A673 (cell line): ENCODE results near the gene CWF19L2.

Source experiments
- EZH2 ChIP-seq: fragments of 200-600 bp; sonication (generic); IDR thresholded peaks from 2 replicates; pipeline ENCODE4 v1.6.1; 2017; ENCODE audit warnings: borderline replicate concordance, low read depth, mild to moderate bottlenecking, mixed read lengths, antibody characterized with exemption, low read length; ENCODE audit not compliant: poor library complexity, severe bottlenecking
- TF ChIP-seq, protein P1 (sequence below): fragments of 300-800, 200-600 bp; sonication (generic); conservative IDR thresholded peaks from 2 replicates; pipeline ENCODE4 v1.5.1; 2017; ENCODE audit warnings: low read depth, mild to moderate bottlenecking, antibody characterized with exemption, low read length, moderate library complexity, mixed read lengths

DNA sequence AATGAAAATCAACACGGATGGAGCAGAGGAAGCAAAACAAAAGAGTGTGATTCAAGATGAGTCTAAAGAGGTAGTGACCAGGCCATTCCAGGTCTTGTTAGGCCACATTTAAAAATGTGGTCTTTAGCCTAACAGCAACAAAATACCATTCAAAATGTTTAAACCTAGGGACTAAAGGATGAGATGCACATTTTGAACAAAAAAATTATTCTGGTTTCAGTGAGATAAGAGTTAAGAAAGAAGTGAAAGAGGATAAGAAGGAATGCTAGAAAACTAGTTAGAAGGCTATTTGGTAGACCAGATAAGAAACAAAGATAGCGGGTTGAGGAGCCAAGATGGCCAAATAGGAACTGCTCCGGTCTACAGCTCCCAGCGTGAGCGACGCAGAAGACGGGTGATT, 85.2 kb downstream of the CWF19L2 start:
- TF ChIP-seq, protein P1, sequence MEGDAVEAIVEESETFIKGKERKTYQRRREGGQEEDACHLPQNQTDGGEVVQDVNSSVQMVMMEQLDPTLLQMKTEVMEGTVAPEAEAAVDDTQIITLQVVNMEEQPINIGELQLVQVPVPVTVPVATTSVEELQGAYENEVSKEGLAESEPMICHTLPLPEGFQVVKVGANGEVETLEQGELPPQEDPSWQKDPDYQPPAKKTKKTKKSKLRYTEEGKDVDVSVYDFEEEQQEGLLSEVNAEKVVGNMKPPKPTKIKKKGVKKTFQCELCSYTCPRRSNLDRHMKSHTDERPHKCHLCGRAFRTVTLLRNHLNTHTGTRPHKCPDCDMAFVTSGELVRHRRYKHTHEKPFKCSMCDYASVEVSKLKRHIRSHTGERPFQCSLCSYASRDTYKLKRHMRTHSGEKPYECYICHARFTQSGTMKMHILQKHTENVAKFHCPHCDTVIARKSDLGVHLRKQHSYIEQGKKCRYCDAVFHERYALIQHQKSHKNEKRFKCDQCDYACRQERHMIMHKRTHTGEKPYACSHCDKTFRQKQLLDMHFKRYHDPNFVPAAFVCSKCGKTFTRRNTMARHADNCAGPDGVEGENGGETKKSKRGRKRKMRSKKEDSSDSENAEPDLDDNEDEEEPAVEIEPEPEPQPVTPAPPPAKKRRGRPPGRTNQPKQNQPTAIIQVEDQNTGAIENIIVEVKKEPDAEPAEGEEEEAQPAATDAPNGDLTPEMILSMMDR = no peak
- TF ChIP-seq EZH2 = no peak
